HepG2 (cell line): Measurements from ENCODE around the gene TMBIM1. TPM values are rescaled to one million over a fixed set of nuclear protein-coding genes. Genes with fewer than 3 reads are reported as not detected.

Experiments used
- MLLT10 ChIP-seq: sonication (generic); formaldehyde crosslinking; IDR thresholded peaks from 2 replicates; pipeline ENCODE4 v1.4.0; 2020; ENCODE audit warnings: missing genetic modification reagents
- ZNF205 ChIP-seq: IDR thresholded peaks from 2 replicates; pipeline ENCODE4 v1.6.1; 2018; ENCODE audit warnings: missing biosample characterization, missing genetic modification reagents
- ZNF878 ChIP-seq: sonication (generic); formaldehyde crosslinking; IDR thresholded peaks from 2 replicates; pipeline ENCODE4 v1.8.1; 2023; ENCODE audit warnings: mild to moderate bottlenecking, missing genetic modification reagents, moderate library complexity
- polyA plus RNA-seq, 8 experiments: library from polyadenylated mRNA; depleted of rRNA in 3 of 8; stranded (reverse) in 7 of 8; unstranded in 1 of 8; fragments of >200 nt; fragmentation: Illumina TruSeq in 4 of 8; extraction: Trizol in 4 of 8; gene quantifications; 2 replicates each; pipeline versions ENCODE4 v1.2.1 to v1.2.3, GENCODE V29; 2011 to 2016; ENCODE audit warnings: low read depth in 4 of 8, missing spikeins in 1 of 8, mixed read lengths in 1 of 8; ENCODE audit not compliant: insufficient read depth in 1 of 8
- total RNA-seq, 5 experiments: library from RNA; depleted of rRNA; stranded (reverse); fragments of >200 nt; fragmentation: Illumina TruSeq; extraction: Trizol; gene quantifications; 2 replicates each; pipeline ENCODE4 v1.2.3, GENCODE V29; 2016; ENCODE audit warnings: low read depth in 1 of 5
- TF ChIP-seq, protein P1 (sequence below): fragments of 450-650 bp; IDR thresholded peaks from 2 replicates; pipeline ENCODE4 v1.6.1; 2016
- TF ChIP-seq, protein P2 (sequence below), 2 experiments: fragments of 450-650 bp in 1 of 2; sonication (generic) in 1 of 2; formaldehyde crosslinking in 1 of 2; IDR thresholded peaks; 2 replicates each; pipeline versions ENCODE4 v1.6.1 to v1.8.0; 2016 to 2022; ENCODE audit warnings: antibody characterized with exemption in 1 of 2, mild to moderate bottlenecking in 1 of 2, missing genetic modification reagents in 1 of 2
- TF ChIP-seq, protein P3 (sequence below): sonication (generic); formaldehyde crosslinking; IDR thresholded peaks from 2 replicates; pipeline ENCODE4 v1.4.0; 2020; ENCODE audit warnings: low read depth, mild to moderate bottlenecking, missing genetic modification reagents
- TF ChIP-seq, protein P4 (sequence below): sonication (generic); formaldehyde crosslinking; IDR thresholded peaks from 2 replicates; pipeline ENCODE4 v1.5.0; 2020; ENCODE audit warnings: mild to moderate bottlenecking, missing genetic modification reagents, borderline replicate concordance

The TMBIM1 gene
- total and polyA plus RNA-seq, 2 of the 13 experiments (the other 11 are each of a cell fraction or from before 2014, with no cell fraction given) = 127 to 139 TPM

DNA sequence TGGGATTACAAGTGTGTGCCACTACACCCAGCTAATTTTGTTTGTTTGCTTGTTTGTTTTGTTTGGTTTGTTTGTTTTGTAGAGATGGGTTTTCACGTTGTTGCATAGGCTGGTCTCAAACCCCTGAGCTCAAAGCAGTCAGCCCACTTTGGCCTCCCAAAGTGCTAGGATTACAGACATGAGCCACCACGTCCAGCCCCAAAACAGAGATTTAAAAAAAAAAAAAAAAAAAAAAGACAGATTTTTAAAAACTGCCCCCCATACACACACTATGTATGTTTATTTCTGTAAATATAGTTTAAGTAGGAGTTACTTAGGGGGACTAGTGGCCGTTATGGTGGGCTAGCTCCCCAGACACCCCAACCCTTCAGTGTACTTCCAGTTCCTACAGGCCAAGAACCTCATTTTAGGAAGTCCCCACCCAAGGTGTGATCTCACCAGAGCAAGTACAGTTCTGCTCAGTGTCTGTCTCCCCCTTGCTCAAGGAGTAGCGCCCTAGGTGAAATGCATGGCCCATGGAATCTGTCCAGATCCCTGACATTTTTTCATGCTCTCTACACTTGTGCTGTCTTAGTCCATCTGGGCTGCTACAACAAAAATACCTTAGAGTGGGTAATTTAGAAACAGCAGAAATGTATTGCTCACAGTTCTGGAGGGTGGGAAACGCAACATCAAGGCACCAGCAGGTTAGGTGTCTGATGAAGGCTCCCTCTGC, 1.6 kb upstream of the TMBIM1 start (continued):
- TF ChIP-seq, protein P1, sequence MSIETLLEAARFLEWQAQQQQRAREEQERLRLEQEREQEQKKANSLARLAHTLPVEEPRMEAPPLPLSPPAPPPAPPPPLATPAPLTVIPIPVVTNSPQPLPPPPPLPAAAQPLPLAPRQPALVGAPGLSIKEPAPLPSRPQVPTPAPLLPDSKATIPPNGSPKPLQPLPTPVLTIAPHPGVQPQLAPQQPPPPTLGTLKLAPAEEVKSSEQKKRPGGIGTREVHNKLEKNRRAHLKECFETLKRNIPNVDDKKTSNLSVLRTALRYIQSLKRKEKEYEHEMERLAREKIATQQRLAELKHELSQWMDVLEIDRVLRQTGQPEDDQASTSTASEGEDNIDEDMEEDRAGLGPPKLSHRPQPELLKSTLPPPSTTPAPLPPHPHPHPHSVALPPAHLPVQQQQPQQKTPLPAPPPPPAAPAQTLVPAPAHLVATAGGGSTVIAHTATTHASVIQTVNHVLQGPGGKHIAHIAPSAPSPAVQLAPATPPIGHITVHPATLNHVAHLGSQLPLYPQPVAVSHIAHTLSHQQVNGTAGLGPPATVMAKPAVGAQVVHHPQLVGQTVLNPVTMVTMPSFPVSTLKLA = 0 out of 2 replicates have a peak, but pooled peaks have one; percentile 2
- no peak for TF ChIP-seq MLLT10 (CRISPR knock-in tag)
- no peak for TF ChIP-seq ZNF878 (CRISPR knock-in tag)
- TF ChIP-seq, protein P2, sequence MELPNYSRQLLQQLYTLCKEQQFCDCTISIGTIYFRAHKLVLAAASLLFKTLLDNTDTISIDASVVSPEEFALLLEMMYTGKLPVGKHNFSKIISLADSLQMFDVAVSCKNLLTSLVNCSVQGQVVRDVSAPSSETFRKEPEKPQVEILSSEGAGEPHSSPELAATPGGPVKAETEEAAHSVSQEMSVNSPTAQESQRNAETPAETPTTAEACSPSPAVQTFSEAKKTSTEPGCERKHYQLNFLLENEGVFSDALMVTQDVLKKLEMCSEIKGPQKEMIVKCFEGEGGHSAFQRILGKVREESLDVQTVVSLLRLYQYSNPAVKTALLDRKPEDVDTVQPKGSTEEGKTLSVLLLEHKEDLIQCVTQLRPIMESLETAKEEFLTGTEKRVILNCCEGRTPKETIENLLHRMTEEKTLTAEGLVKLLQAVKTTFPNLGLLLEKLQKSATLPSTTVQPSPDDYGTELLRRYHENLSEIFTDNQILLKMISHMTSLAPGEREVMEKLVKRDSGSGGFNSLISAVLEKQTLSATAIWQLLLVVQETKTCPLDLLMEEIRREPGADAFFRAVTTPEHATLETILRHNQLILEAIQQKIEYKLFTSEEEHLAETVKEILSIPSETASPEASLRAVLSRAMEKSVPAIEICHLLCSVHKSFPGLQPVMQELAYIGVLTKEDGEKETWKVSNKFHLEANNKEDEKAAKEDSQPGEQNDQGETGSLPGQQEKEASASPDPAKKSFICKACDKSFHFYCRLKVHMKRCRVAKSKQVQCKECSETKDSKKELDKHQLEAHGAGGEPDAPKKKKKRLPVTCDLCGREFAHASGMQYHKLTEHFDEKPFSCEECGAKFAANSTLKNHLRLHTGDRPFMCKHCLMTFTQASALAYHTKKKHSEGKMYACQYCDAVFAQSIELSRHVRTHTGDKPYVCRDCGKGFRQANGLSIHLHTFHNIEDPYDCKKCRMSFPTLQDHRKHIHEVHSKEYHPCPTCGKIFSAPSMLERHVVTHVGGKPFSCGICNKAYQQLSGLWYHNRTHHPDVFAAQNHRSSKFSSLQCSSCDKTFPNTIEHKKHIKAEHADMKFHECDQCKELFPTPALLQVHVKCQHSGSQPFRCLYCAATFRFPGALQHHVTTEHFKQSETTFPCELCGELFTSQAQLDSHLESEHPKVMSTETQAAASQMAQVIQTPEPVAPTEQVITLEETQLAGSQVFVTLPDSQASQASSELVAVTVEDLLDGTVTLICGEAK (IDR thresholded peaks at IDR 0.05) = no peak
- TF ChIP-seq, protein P2 (CRISPR knock-in tag; IDR thresholded peaks at IDR 0.05) = no peak
- no peak for TF ChIP-seq ZNF205
- TF ChIP-seq, protein P3, sequence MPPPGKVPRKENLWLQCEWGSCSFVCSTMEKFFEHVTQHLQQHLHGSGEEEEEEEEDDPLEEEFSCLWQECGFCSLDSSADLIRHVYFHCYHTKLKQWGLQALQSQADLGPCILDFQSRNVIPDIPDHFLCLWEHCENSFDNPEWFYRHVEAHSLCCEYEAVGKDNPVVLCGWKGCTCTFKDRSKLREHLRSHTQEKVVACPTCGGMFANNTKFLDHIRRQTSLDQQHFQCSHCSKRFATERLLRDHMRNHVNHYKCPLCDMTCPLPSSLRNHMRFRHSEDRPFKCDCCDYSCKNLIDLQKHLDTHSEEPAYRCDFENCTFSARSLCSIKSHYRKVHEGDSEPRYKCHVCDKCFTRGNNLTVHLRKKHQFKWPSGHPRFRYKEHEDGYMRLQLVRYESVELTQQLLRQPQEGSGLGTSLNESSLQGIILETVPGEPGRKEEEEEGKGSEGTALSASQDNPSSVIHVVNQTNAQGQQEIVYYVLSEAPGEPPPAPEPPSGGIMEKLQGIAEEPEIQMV (CRISPR knock-in tag) = 0 out of 2 replicates have a peak, but pooled peaks have one; percentile 9
- TF ChIP-seq, protein P4, sequence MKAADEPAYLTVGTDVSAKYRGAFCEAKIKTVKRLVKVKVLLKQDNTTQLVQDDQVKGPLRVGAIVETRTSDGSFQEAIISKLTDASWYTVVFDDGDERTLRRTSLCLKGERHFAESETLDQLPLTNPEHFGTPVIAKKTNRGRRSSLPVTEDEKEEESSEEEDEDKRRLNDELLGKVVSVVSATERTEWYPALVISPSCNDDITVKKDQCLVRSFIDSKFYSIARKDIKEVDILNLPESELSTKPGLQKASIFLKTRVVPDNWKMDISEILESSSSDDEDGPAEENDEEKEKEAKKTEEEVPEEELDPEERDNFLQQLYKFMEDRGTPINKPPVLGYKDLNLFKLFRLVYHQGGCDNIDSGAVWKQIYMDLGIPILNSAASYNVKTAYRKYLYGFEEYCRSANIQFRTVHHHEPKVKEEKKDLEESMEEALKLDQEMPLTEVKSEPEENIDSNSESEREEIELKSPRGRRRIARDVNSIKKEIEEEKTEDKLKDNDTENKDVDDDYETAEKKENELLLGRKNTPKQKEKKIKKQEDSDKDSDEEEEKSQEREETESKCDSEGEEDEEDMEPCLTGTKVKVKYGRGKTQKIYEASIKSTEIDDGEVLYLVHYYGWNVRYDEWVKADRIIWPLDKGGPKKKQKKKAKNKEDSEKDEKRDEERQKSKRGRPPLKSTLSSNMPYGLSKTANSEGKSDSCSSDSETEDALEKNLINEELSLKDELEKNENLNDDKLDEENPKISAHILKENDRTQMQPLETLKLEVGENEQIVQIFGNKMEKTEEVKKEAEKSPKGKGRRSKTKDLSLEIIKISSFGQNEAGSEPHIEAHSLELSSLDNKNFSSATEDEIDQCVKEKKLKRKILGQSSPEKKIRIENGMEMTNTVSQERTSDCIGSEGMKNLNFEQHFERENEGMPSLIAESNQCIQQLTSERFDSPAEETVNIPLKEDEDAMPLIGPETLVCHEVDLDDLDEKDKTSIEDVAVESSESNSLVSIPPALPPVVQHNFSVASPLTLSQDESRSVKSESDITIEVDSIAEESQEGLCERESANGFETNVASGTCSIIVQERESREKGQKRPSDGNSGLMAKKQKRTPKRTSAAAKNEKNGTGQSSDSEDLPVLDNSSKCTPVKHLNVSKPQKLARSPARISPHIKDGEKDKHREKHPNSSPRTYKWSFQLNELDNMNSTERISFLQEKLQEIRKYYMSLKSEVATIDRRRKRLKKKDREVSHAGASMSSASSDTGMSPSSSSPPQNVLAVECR (CRISPR knock-in tag) = 0 out of 2 replicates have a peak, but pooled peaks have one; percentile 8
